Measurements from ENCODE around the gene MCF2L2.

The MCF2L2 gene

DNA sequence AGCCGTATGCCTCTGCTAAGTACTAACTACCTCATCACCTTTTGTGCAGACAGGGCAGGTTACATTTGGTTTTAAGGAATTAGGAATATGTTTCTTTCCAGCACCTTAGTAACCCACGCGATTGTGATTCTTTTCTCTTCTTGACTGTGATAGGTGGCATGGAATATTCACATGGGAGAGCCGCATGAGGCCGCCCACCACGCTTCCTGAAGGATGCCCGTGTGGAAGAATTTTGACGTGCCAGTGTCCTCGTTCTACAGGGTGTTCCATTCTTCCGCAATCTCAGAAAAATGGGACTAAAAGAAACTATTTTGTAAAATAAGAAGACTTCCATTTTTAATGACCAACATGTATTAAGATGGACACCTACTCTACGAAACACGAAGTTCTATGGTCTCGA lies 159.1 kb downstream of the MCF2L2 start:
- DNase-seq (ENCODE audit: low read depth in 2 of 2), result no peak

GRCh38 chr3:183268366-183268765 lies 160.1 kb downstream of the MCF2L2 start:
- DNase-seq (ENCODE audit: low read depth in 2 of 2), result no peak

DNA sequence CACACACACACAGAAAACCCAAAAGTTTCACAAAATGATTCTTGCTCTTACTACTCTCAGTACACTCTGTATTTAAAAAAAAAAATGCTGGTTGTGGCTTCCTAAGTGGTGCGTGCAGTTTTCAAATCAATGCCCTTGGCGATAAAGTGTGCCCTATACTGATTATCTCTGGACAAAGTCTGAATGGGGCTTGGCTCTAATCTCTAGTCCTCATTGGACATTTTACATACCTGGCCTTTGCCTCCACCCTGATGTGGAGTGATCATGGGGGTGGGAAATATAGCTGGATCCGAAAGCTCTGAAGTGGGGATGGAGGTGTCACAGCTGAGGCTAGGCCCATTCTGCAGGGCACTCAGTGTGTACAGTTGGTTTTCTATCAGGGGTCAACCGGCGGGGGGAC lies 161.3 kb downstream of the MCF2L2 start:
- DNase-seq (ENCODE audit: low read depth in 2 of 2), result no peak

GRCh38 chr3:183266454-183266853 lies 162.0 kb downstream of the MCF2L2 start:
- no peak for DNase-seq (ENCODE audit: low read depth in 2 of 2)

DNA sequence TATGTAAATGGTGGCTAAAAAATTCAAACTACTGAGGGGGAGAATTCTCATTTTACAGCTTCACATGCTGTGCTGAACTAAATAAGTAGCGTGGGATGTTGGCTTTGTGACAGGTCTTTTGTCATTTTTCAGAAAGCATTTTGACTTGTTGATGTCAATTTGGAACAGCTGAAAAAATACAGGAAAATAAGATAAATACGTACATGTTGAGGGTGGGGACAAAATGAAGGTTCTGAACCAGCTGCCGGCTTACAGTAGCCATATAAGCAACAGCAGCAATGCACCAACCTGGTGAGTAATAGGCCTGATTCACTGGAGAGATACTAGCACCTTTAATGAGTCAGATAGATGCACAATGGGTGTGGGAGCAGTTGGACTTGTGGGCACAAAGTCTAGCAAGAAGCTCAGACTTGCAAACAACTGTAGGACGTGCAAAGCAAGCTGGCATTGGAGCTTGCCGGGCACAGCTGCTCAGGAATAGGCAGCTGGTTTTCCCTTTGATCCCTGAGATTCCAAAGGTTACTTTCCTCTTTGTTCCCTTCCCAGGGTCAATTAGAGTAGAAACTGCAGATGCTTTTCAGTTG lies 162.5 kb downstream of the MCF2L2 start:
- DNase-seq (ENCODE audit: low read depth in 2 of 2), result no peak

DNA sequence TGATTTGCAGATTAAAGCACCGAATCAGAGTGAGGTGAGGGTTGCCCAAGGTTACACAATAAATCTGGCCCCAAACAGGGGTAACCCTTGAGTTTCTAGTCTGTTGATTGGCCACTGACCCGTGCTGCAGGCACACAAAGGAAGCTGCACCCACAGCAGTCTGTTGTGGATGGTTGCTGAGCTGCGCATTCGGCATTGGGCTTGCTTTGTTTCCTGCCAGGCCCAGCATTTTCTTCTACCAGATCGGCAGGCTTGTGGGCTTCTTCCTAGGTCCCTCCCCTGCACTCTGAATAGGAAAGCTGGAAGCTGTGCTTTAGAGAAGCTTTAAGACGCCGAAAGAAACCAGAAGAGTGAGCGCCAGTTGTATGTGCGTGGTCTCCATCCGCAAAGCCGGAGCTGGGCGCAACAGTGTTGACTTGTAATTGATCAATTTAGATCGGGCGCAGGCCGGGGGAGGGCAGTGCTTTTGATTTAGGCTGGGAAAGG lies 163.2 kb downstream of the MCF2L2 start:
- no peak for DNase-seq (ENCODE audit: low read depth in 2 of 2)

DNA sequence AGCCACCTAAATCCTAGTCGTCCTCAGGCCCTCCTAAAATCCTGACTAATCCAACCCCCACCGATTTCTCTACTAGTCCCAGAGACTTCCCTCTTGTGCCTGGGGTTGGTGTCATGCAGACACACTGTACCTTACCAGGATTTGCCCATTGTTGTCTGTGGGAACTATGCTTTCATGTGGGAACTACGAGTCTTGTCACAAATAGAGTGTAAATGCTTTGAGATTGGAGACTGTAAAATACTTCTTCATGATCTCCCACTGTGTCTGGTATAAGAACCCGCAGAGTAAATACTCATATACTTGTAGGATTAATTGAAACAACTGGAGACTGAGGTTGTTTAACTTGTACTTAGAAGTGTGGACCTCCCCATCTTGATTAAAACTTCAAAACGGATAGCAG lies 164.2 kb downstream of the MCF2L2 start:
- no peak for DNase-seq (ENCODE audit: low read depth in 2 of 2)

DNA sequence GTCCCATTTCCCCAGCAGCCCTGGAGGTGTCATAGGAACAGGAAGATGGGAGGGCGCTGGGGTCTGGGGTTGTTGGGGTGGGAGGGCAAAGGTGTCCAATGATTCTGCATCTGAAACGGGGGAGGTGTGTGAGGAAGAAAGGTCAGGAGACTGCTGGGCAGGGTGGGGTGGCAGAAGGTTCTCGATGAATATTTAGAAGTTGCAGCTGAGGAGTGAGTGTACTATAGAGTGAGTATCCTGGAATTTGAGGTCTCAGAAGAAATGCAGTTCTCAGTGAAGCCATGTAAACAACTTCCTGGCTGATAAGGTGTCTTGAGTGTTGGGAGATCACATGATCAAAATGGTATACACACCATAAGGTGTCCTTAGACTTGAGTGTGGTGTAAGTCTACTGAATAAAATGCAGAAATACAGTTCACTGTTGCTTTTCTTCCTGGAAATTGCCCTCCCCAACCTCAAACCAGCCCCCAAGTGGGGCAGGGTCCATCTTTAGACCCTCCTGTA lies 165.5 kb downstream of the MCF2L2 start:
- DNase-seq (ENCODE audit: low read depth in 2 of 2), result no peak

- no peak for DNase-seq (ENCODE audit: low read depth in 2 of 2)
Observed at GRCh38 chr3:183261151-183261724, 167.2 kb downstream of the MCF2L2 start.

GRCh38 chr3:183260167-183260904 lies 168.1 kb downstream of the MCF2L2 start:
- DNase-seq (ENCODE audit: low read depth in 2 of 2), result no peak

- DNase-seq (ENCODE audit: low read depth in 2 of 2), result no peak
Observed at GRCh38 chr3:183259621-183260020, 168.8 kb downstream of the MCF2L2 start.

GRCh38 chr3:183259087-183259486 lies 169.3 kb downstream of the MCF2L2 start:
- DNase-seq (ENCODE audit: low read depth in 2 of 2), result no peak

DNA sequence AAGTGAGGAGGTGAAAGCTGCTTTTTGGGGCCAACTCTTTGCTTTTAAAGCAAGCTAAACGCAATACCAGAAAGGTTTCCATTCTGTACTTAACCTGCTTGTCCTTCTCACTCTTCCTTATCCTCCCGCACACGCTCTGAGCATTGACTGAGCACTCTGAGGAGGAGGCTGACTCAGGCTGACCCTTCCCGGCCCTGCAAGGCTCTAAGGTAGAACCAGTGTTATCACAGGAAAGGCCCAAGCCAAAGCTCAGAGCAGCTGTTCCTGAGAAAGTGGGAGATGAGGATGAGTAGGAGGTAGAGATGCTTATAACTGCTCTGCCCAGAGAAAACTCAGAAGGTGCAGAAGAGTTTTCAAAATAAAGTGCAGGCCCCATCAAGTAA lies 173.1 kb downstream of the MCF2L2 start:
- DNase-seq (ENCODE audit: low read depth in 2 of 2), result no peak

DNA sequence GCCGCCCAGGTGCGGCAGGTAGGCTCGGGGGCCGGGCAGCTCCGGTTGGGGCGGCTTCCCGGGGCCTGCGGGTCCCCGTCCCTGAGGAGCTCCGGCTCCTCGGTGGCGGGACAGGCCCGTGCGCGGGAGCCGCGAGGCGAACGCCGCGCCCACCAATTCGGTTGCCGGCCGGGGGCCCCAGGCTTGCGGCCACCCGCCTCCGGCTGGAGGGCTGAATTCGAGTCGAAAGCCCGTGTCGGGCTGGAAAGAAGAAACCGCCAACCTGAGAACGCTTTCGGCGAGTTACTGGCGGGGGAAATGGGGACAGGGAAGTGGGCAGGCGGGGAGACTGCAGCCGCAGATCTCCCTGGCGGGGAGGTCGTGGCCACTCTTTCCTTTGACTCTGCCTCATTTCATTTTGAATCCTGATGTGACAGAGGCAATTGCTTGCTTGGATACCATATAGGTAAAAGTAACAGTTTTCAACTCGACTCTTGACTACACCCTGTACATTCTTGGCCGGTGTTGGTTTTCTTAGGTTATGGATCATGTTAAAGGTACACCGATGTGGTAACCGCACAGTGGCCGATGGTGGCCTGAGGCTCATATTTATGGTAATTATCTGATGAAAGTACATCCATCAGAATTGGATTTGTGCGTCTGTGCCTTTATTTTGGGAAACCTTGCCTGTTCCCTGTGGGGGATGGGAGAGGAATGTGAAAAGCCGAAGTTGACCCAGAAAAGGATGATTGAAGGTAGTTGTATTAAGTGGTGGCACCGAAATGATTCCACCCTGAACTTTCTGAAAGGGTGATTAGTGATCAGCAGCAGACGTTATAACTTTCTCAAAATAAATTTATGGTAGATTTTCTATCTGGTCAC lies 173.7 kb downstream of the MCF2L2 start:
- DNase-seq (ENCODE audit: low read depth in 2 of 2), result no peak

- no peak for DNase-seq (ENCODE audit: low read depth in 2 of 2)
Observed at GRCh38 chr3:183253528-183254486, 174.6 kb downstream of the MCF2L2 start.

DNA sequence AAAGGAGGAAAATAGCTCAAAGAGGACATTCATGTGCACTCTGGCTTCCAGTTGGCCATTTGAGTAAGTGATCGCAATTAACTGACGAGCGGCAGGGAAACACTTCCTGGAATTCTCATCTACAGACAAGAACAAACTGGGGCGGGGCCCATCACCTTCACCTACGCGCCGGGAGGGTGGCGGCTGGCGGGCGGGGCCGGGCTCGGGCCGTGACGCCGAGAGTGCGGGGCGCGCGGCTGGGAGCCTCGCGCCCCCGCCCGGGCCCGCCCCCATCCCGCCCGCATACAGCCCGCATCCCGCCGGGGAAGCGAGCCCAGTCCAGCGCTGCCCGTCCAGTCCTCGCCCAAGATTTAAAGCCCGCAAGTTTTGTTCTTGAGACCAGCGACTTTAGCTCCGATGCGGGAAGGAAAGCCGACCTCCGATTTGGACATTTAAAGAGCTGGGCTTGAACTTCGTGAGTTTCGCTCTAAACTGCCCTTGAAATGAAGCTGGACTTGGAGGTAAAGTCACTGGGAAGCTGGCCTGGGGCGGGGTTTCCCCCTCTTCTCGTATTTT lies 175.4 kb downstream of the MCF2L2 start, which contains the start of gene B3GNT5:
Gene B3GNT5 (plus strand): TSS at position 281 of the 555 bp plus-strand sequence. CDS start 16,546 bp downstream, outside the sequence.
- DNase-seq (ENCODE audit: low read depth in 2 of 2), result no peak

DNA sequence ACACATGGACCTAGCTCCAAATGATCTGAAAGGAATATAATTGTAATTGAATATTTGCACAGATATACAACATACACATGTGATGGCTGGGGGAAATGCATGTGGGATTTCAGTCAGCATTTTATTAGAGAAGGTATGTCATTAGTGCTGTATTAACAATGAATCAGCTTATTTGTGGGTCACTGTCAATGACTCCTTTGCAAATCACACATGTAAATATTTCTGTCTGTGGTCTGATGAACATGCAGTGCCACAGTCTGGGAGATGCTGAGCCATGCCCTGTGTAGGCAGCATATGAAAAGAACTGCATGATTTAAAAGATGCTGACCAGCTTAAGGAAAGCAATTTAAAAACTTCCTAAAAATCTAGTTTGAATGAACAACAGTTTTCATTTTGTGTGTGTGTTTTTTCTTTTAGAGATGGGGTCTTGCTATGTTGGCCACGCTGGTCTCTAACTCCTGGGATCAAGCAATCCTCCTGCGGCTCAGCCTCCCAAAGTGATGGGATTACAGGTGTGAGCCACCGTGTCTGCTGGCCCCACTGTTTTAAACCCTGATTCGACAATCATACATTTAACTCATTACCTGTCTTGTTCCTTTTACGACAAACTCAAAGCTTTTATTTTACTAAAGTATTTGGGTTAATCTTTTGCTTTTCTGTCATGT lies 176.2 kb downstream of the MCF2L2 start:
- DNase-seq (ENCODE audit: low read depth in 2 of 2), result no peak

DNA sequence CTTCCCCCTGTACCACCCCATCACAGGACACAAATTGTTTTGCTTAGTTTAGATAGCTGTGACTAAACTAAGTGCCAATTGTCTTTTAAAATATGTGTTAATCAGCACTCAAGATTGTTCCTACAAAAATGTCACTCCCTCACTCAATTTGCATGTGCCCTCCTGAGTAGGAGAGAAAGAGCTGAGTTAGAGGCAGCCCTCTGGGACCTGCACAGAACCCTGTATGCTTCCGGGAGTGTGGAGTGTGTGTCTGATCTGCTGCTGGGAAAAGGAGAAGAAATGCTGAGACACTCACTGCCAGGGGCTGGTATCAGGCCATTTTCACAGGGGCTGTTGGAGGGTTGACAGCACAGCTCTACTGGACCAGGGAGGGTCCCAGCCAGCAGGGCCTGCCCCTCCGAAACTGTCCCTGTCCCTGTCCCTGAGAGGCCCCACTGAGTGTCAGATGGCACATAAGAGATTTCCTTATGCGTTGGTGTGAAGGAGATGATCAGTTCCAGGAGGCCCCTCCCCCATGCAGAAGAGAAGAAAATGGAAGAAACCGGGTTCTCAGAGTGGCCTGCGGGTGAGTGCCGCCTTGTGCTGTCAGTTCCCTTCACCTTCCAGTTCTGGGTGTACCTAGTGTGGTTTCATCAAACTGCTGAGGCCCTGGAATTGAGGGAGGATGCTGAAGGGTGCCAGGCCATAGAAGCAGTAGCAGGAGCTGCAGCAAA lies 179.3 kb downstream of the MCF2L2 start:
- no peak for DNase-seq (ENCODE audit: low read depth in 2 of 2)

- no peak for DNase-seq (ENCODE audit: low read depth in 2 of 2)
Observed at GRCh38 chr3:183247011-183247589, 181.3 kb downstream of the MCF2L2 start.
